CD4-positive, alpha-beta T cell treated with Interleukin-4 for 4 hours (primary cell): Measurements from ENCODE around the gene STX16.

Experiments
- DNase-seq: peaks from one replicate; pipeline ENCODE4 v3.0.0-alpha.2; 2020

Gene STX16

GRCh38 chr20:58682656-58683531, 31.8 kb downstream of the STX16 start:
- no peak for DNase-seq

- no peak for DNase-seq
These were observed 33.2 kb downstream of the STX16 start for GRCh38 chr20:58684291-58684690.

DNA sequence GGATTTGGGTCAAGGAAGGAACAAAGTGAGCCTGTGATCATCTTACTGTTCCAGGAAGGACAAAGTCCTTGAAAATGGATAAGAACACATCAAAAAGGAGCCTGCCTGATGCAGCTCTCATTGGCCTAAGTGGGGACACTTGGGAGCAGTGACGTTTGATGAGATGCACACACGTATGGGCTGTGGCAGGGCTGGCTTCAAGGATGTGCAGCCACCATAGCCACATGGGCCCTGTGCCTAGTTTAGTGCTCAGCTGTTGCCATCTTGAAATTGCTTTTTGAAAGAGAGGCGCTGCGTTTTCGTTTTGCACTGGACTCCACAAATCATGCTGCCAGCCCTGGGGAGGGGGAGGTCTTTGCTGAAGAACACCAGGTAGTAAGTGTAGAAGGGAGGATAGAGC, 34.9 kb downstream of the STX16 start:
- no peak for DNase-seq

GRCh38 chr20:58688414-58688813, 37.3 kb downstream of the STX16 start:
- DNase-seq = no peak

DNA sequence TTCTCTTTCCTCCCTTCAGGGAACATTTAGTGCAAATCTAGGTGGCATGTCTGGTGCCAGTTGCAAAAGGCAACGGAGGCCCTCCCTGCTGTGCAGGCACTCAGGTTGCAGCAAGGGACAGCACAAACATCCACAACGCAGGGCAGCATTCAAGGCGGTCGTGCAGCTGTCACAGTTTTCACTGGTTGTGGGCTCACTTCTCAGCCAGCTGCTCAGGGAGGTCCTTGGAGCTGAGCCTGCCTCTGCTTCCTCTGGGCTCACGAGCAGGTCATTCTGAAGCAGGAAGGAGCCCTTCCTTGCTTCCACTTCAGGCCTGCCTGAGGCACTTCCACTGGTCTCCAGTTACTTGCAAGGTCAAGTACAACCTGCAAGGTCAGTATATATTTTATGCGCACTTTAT, 37.8 kb downstream of the STX16 start:
- no peak for DNase-seq

- DNase-seq = no peak
These were observed 39.5 kb downstream of the STX16 start for GRCh38 chr20:58690396-58691135.

DNA sequence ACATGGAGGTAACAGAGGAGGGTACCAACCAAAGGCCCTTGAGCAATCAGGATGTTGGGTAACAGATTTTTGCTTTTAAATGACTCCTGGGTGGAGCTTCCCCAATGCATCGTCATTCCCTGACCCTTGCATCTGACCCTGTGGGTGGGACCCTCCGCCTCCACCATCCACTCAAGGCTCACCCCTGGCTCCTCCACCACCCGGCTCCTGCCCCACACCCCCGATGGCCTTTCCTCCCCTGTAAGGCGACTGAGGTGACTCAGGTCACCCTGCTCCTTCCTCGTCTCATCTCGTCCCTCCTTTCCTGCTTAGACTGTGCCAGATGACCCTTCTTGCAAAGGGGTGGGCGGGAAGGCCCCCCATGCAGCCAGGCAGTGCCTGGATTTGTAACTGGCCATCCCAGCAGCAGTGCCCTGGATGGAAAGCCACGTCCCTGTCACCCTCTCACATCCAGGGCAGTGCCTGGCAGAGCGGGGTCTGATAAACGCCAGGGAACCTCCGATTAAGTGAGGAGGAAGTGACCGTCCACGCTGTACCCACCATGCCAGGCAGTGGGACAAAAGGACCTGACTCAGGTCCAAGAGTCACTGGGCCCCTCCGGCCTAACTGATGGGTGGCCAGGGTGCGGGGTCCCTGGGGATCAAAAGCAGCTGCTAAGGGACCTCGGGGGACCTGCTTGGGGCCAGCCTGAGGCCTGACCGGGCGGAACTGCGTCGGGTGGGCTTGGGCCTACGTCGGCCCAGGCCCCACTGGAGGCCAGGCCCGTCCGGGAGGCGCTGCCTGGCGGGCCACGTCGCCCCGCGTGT, 40.9 kb downstream of the STX16 start:
- peak; percentile 3 for DNase-seq

DNA sequence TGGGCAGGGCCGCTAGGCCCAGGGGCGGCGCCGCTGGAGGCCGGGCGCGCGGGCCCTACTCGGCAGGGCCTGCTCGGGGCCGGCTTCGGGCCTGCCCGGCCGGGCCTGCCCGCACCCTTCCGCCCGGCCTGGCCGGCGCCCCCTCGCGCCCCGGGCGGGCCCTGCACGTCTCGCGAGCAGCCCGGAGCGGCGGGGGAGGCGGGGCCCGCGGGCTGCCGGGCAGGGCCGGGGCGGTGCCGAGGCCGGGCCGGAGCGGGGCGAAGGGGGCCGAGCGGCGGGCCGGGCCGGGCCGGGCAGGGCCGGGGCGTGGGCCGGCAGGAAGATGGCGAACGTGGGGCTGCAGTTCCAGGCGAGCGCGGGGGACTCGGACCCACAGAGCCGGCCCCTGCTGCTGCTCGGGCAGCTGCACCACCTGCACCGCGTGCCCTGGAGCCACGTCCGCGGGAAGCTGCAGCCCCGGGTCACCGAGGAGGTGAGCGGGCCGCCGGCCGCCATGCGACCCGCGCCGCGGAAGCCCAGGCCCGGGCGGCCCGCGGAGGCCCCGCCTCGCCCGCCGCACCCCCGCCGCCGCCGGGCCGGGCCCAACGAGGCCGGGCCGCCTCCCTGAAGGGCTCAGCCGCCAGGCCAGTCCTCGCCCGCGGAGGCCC, 41.6 kb downstream of the STX16 start, which contains the start of gene NPEPL1:
Gene NPEPL1 (plus strand): TSS at position 222 of the 647 bp plus-strand sequence. CDS start 101 bp downstream, at position 323.
- DNase-seq = peak; percentile 40

- no peak for DNase-seq
These were observed 42.3 kb downstream of the STX16 start for GRCh38 chr20:58693226-58694006.

DNA sequence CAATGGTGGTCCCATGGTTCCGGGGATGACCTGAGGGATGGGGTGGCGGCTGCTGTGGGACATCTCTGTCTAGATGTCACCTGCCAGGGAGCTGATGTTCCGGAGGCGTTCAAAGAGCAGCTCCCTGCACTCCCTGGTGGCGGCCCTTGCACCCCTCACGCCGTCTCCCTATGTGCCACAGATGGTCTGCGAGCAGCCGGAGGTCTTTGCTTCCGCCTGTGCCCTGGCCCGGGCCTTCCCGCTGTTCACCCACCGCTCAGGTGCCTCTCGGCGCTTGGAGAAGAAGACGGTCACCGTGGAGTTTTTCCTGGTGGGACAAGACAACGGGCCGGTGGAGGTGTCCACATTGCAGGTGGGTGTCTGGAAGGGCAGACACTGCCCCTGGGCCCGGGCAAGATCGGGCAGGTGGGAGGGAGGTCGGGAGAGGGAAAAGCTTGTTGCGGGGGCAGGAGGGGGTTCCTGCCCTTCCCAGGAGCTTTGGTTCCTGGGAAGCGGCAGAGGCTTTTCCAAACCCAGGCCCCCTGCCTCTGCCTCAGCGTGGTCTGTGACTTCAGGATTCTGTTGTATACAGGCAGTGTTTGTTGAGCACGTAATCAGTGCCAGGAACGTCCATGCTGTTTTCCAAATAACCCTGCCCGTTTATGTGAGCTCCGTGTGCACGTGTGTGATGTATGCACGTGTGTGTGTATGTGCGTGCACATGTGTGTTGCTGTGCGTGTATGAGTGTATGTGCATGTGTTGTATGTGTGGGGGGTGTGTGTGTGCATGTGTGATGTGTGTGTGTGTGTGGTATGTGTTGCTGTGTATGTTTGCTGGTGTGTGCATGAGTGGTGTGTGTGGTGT, 43.4 kb downstream of the STX16 start:
- no peak for DNase-seq

DNA sequence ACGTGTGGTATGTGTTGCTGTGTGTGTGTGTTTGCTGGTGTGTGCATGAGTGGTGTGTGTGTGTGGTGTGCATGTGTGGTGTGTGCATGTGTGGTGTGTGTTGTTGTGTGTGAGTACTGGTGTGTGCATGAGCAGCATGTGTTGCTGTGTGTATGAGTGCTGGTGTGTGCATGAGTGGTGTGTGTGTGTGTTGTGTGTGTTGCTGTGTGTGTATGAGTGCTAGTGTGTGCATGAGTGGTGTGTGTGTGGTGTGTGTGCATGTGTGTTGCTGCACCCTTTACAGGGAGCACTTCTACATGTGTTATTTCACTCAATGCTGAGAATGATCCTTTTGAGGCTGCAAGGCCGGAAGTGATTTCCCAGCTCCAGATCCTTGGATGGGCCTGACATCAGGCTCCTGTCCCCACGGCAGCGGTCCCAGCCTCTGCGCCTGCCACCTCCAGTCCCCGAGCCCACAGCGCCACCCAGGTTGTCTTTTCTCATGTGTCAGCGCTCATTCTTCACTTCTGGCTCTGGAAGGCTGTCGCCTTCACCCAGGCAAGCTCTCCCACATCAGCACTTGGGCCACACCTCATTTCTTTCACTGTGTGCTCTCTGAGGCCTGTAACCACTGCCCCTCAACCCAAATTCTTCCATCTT, 44.1 kb downstream of the STX16 start:
- no peak for DNase-seq

DNA sequence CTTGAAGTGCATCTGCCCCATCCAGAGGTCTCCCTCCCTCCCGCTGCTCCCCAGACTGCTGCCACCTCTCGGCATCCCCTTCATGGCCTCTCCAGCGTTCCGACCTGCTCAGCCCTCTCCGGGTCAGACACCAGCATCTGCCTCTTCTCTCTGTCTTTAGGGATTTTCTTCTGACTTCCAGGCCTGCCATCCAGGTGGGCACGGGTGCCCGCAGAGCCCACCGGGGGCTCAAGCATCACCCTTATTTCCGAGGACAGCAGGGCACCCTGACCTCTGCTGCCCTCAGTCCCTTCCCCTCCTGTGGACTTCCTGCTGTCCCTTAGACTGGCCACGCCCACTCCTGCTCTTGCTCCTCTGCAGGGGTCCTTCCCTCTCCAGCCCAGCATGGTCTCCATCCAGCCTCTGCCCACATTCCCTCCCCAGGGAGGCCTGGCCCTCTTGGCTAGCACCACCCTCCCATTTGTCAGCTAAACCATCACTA, 44.9 kb downstream of the STX16 start:
- DNase-seq = no peak

- DNase-seq = no peak
These were observed 45.4 kb downstream of the STX16 start for GRCh38 chr20:58696411-58696961.

DNA sequence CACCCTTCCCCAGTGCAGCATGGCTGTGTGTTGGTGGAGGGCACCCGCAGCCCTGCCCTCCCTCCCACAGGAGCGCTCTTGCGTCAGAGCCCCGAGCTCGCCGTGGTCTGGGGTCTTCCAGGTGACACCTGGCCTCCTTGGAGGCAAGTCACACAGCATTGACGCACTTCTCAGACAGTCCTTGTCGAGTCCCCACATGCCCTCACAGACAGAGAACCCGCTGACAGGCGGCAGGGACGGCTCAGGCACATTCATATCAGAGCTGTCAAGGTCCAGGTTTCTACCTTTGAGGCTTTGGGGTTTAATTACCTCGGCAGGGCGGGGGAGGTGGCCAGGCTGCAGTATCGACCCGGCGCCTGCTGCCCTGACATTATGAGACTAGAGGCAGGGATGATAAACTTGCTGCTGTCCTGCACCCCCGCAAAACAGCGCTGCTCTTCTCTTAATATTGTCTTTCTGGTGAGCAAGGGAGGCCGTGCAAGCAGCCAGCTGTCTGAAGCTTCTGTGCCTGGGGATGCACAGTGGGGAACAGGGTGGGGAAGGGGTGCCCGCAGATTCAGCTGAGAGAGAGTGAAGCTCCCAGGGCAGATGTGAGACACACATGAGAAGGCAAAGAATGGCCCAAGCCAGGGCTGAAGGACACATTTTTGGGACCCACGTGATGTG, 46.3 kb downstream of the STX16 start:
- no peak for DNase-seq

GRCh38 chr20:58697867-58698703, 47.0 kb downstream of the STX16 start:
- no peak for DNase-seq

GRCh38 chr20:58698741-58699622, 47.9 kb downstream of the STX16 start:
- DNase-seq = no peak

GRCh38 chr20:58699623-58700107, 48.6 kb downstream of the STX16 start:
- no peak for DNase-seq
